Right hindlimb (tissue), 1 donor: ENCODE data around the gene CHGA.

ENCODE experiments used
- DNase-seq: peaks from one replicate; pipeline ENCODE4 v3.0.0-alpha.2; 2018

The CHGA gene

GRCh38 chr14:92906420-92906819 is 16.5 kb upstream of the CHGA start:
- DNase-seq, result no peak

- DNase-seq, result no peak
These were observed 16.1 kb upstream of the CHGA start for GRCh38 chr14:92906823-92907222.

DNA sequence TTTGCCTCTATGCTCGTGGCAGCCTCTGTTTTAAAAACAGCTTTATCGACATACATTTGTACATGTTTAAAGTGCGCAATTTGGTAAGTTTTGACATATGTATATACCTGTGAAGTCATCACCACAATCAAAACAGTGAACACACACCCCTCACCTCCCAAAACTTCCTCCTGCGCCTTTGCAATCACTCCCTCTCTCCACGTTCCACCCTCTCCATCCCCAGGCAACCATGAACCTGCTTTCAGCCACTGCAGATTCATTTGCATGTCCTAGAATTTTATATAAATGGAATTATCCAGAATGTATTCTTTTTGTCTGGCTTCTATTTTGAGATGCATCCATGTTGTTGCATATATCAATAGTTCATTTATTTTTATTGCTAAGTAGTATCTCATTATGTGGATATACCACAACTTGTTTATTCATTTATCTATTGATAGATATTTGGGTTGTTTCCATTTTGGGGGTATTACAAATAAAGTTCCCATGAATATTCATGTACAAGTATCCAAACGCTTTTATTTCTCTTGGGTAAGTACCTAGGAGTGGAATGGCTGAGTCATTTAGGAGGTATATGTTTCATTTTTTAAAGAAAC is 15.5 kb upstream of the CHGA start:
- DNase-seq, result no peak

- no peak for DNase-seq
These were observed 8.8 kb upstream of the CHGA start for GRCh38 chr14:92914087-92914656.

- DNase-seq, result no peak
These were observed 6.7 kb upstream of the CHGA start for GRCh38 chr14:92916201-92916600.

DNA sequence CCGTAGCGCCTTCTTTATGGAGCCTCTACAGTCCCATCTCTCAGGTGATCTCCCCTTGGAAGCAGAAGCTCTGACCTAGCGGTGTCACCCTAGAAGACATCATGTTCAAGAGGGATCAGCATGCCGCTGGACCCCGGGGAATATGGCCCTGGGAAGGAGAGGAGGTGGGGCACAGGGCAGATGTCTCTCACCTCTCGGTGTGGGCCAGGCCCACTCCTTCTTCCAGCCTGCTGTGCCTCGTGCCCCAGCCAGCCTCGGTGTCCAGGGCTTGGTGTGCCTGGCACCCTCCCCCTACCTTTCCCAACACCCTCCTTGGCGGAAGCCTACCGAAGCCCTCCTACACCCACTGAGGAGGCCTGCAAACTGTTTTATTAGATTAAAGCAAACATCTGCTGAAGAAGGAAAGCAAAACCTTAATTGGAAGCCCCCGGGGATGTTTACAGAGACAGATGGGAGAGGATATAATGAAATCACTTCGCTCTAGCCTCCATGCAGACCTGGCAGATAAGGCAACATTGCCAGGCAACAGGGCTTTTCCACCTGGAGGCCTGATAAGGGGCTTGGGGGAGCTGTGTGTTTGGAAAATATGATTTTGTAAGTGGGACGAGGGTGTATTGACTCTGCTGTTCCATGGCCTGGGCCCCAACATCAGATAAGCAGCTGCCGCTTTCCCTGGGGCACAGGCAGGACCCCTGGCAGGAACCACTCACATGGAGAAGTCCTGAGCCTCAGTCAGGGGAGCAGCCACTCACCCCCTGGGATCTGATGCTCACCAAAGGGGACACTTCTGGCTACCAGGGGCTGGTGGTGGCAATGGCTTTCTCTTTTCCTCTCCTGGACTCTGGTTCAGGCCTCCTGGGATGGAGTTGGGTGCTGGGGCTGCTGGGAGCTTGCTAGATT is 5.7 kb upstream of the CHGA start:
- DNase-seq, result peak; percentile 12

GRCh38 chr14:92917956-92918355 is 5.0 kb upstream of the CHGA start:
- DNase-seq, result no peak

GRCh38 chr14:92920001-92920400 is 2.9 kb upstream of the CHGA start:
- DNase-seq, result no peak

GRCh38 chr14:92922155-92922735 is 705 bp upstream of the CHGA start:
- DNase-seq, result no peak

GRCh38 chr14:92923744-92924103 is 774 bp downstream of the CHGA start:
- no peak for DNase-seq

DNA sequence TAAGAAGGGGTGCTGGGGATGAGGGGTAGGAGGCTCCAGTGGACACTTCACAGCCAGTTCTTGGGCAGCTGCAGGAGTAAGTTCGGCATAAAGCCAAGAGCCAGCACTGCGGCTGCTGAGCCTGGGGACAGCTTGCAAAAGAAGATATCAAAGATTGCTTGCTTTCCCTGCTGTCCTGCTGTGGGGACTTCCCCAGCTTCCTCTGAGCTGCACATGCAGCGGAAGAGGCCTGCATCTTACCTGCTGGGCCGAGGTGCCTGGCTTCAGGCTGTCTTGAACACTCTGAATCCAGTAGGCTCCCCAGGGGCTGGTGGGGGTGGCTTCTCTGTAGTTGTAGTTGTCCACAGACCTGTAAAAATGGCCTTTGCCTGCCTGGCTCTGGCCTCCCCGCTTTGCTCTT is 1.3 kb downstream of the CHGA start:
- DNase-seq, result no peak

- no peak for DNase-seq
These were observed 2.5 kb downstream of the CHGA start for GRCh38 chr14:92925446-92925845.

DNA sequence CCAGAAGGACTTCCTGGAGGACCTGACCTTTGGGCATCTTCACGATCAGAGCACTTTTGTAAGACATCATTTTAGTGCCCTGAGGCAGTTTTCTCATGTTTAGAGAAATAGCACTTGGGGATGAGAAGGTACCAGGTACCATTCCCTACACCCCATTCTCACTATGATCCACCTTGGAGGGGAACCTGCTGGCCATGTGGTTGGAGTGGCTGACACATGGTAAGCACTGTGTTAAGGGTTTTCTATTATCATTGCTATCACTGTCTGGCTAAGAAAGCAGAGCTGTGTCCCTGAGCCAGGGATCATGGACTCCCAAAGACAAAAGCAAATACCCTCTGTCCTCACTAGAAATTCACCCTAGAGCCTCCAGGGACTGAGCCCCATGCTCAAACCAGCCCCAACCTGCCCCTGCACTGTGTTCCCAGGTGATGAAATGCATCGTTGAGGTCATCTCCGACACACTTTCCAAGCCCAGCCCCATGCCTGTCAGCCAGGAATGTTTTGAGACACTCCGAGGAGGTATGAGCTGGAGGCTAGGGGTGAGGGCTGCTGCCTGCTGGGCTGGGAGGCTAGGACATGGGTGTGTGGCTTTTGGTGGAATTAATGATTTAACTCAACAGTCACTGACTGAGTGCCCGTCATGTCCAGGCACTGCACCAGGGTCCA is 3.4 kb downstream of the CHGA start:
- no peak for DNase-seq

- DNase-seq, result no peak
These were observed 4.0 kb downstream of the CHGA start for GRCh38 chr14:92926931-92927330.

- no peak for DNase-seq
These were observed 4.7 kb downstream of the CHGA start for GRCh38 chr14:92927349-92928257.

DNA sequence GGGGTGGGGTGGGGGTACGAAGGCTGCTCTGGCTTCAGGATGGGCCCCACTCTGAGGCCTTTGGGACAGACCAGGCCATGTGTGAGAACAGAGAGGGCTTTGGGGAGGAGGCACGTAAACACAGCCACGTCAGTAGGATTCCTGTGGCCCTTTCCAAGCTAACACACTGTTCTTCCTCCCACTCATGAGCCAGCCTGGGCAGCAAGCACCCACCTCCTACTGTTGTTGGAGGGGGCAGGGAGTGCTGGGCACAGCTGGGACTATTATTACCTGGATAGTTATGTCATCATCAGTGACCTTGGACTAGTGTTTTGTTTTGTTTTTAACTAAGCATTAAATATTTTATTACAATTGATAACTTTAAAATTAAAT is 5.3 kb downstream of the CHGA start:
- DNase-seq, result no peak

DNA sequence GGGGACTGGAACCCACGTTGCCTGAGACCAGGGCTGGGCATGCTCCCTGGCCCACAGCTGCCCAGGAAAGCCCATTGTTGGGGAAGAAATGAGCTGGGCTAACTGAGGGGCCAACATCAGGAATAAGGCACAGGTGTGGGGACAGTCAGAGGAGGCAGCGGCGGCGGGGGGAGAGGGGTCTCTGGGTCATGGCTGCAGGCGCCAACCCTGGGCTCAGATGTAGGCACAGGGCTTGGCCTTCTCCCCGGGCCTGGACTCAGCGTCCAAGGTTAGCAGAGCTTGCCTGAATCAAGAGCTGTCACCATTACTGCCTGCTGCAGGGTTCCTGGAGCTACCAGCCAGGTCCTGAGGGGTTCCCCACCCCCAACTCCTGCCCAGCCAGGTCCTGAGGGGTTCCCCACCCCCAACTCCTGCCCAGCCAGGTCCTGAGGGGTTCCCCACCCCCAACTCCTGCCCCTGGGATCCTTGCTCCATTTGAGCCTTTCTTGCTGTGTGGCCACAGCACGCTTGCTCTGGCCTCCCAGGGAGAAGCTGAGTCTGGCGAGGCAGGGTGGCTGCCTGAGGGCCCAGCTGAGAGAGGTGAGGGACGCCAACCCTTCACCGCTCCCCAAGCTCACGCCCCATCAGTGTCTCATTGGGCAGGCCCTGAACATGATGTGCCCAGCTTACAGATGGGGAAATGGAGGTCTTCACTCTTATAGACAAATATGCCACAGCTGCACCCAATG is 6.2 kb downstream of the CHGA start:
- DNase-seq, result no peak

DNA sequence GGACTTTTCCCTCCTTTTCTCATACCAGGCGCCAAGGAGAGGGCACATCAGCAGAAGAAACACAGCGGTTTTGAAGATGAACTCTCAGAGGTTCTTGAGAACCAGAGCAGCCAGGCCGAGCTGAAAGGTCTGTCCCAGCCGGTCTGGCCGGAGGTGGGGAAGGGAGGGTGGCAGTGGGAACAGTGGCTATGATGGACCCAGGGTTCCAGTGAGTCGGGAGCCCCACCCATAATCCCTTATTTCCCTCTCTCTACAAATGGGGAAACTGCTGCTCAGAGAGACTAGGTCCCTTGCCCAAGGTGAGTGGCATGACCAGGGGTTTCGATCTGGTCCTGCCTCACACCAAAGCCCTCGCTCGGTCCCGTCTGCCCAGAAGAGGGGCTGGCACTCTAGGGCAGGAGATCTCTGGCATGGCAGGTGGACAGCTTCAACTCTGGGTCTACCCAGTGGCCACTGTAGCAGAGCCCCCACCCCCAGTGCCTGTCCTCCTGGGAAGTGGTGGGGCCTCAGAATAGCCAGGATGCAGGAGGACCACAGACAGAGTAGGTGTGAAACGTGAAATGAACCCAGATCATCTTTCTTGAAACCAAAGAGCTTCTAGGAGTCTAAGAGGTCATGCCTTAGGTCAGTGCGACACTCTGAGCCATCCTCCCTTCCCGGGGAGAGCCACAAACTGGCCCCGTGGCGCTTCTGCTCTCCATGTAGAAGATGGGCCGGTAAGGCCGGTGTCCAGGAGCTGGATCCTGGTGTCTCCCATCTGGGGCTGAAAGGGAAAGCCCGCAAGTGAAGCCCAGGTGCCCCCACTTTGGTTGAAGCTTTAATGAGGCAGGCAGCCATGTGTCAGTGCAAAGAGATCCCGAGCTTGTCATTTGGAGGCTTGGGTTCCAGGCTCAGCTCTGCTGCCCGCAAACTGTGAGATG is 7.0 kb downstream of the CHGA start:
- no peak for DNase-seq

- DNase-seq, result no peak
These were observed 8.0 kb downstream of the CHGA start for GRCh38 chr14:92930737-92931602.
